Colonic mucosa (tissue), 4 donors: ENCODE measurements around the gene PJVK. TPM values are rescaled to one million over a fixed set of nuclear protein-coding genes. Genes with fewer than 3 reads are reported as not detected.

Experiments used
- DNase-seq: peaks from one replicate; pipeline ENCODE4 v3.0.0-alpha.2; 2020
- H3K27ac ChIP-seq: fragments of 200-600 bp; one replicate; pipeline ENCODE4 v1.8.0; 2021
- H3K27me3 ChIP-seq: fragments of 200-600 bp; one replicate; pipeline ENCODE4 v1.8.0; 2021
- H3K36me3 ChIP-seq: fragments of 200-600 bp; one replicate; pipeline ENCODE4 v1.8.0; 2021
- H3K4me1 ChIP-seq: fragments of 200-600 bp; one replicate; pipeline ENCODE4 v1.8.0; 2021; ENCODE audit warnings: mild to moderate bottlenecking
- H3K4me3 ChIP-seq: fragments of 200-600 bp; one replicate; pipeline ENCODE4 v1.8.0; 2021
- H3K9ac ChIP-seq, 2 donors: one replicate each; pipeline ENCODE4 v1.7.0; 2013; ENCODE audit warnings: control low read depth in 2 of 2, low read depth in 2 of 2, low read length in 2 of 2
- H3K9me3 ChIP-seq: fragments of 200-600 bp; one replicate; pipeline ENCODE4 v1.8.0; 2021
- intact Hi-C: fragments of 100-400 bp; cut with DNase I; formaldehyde crosslinking; loops from one replicate; pipeline ENCODE4 v1.14.1; 2022
- total RNA-seq, 2 donors: library from RNA; stranded (reverse); fragmentation: NEBNext Ultra II Directional in 1 of 2; extraction: Animal tissue kit (Norgen Biotek cat#: 25700) in 1 of 2; gene quantifications; one replicate each; pipeline ENCODE4 v1.2.1, GENCODE V29; 2021
- TF ChIP-seq, protein P1 (sequence below): fragments of 200-600 bp; IDR thresholded peaks from one replicate; pipeline ENCODE4 v1.8.0; 2022; ENCODE audit warnings: antibody characterized with exemption, mild to moderate bottlenecking
- donor health status: healthy.
- donor health status: DM: no; HTN: no; CAD: no.
- donor health status: DM: no; HTN: no; CAD: no.

The PJVK gene
- total RNA-seq, 2 donors from 2014 or later = 0.96 to 1.8 TPM

DNA sequence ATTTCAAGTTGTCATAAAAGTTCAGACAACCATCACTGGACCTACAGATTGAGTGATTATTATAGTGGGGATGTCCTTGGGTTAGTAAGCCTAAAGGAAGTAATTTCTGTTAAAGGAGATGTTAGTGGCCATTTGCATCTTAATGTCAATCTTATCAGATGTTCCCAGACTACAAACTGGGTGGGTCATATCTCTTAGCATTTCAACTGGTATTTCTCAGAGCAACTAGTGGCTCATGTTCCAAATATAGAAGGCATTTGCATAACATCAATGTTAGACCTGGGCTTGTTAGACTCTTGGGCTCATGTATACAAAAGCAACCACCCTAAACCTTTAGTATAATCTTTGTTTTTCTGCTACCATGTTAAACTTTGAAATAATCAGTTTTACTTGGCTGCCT is 47.0 kb downstream of the PJVK start:
- intact Hi-C loops = no loop called here
- H3K9me3 ChIP-seq = no peaks in the 10 kb centered on the region
- no peaks in the 10 kb centered on the region for H3K27me3 ChIP-seq
- H3K36me3 ChIP-seq = no peaks in the 10 kb centered on the region
- H3K4me3 ChIP-seq = no peak overlapping the region
- H3K4me1 ChIP-seq = no peaks in the 10 kb centered on the region
- H3K27ac ChIP-seq = no peak overlapping the region
- no peak for DNase-seq
- TF ChIP-seq, protein P1, sequence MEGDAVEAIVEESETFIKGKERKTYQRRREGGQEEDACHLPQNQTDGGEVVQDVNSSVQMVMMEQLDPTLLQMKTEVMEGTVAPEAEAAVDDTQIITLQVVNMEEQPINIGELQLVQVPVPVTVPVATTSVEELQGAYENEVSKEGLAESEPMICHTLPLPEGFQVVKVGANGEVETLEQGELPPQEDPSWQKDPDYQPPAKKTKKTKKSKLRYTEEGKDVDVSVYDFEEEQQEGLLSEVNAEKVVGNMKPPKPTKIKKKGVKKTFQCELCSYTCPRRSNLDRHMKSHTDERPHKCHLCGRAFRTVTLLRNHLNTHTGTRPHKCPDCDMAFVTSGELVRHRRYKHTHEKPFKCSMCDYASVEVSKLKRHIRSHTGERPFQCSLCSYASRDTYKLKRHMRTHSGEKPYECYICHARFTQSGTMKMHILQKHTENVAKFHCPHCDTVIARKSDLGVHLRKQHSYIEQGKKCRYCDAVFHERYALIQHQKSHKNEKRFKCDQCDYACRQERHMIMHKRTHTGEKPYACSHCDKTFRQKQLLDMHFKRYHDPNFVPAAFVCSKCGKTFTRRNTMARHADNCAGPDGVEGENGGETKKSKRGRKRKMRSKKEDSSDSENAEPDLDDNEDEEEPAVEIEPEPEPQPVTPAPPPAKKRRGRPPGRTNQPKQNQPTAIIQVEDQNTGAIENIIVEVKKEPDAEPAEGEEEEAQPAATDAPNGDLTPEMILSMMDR = no peak
- H3K9ac ChIP-seq = no peak overlapping the region

DNA sequence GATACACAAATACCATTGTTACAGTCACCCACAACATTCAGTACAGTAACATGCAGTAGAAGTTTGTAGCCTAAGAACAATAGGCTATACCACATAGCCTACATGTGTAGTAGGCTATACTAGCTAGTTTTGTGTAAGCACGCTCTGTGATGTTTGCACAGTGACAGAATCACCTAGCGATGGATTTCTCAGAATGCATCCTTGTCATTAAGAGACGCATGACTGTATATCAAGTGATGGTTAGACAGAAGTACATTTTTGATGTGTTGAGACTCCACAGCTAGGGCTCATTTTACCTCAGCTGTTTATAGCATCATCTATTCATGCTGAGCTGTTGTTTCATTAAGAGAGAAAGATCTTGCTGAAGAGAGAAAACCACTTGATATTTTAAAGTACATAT is 48.5 kb downstream of the PJVK start:
- H3K27me3 ChIP-seq = no peaks in the 10 kb centered on the region
- intact Hi-C loops = no loop called here
- no peaks in the 10 kb centered on the region for H3K4me1 ChIP-seq
- DNase-seq = no peak
- H3K9ac ChIP-seq = no peak overlapping the region
- TF ChIP-seq, protein P1 = no peak
- H3K27ac ChIP-seq = no peak overlapping the region
- H3K4me3 ChIP-seq = no peak overlapping the region
- no peaks in the 10 kb centered on the region for H3K9me3 ChIP-seq
- no peaks in the 10 kb centered on the region for H3K36me3 ChIP-seq

DNA sequence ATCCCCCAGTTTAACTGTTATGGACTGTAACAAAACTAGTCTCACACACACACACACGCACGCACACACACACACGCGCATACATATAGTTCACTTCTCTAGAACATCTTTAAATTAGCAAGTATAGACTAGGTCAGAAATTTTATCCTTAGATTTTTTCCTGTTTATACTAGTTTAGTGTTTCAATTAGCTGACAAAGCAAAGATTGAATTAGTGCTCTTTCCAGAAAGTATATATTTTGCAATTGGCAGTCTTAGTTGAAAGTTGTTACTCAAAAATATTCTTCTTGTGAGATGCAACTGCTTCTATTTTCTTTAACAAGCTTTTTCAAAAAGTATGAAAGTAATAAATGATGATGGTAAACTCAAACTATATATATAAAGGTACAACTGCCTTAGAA is 51.6 kb downstream of the PJVK start:
- TF ChIP-seq, protein P1 = no peak
- H3K4me1 ChIP-seq = no peaks in the 10 kb centered on the region
- intact Hi-C loops = no loop called here
- H3K27me3 ChIP-seq = no peaks in the 10 kb centered on the region
- no peak overlapping the region for H3K9ac ChIP-seq
- no peaks in the 10 kb centered on the region for H3K9me3 ChIP-seq
- H3K27ac ChIP-seq = no peak overlapping the region
- DNase-seq = no peak
- H3K36me3 ChIP-seq = no peaks in the 10 kb centered on the region
- no peak overlapping the region for H3K4me3 ChIP-seq

DNA sequence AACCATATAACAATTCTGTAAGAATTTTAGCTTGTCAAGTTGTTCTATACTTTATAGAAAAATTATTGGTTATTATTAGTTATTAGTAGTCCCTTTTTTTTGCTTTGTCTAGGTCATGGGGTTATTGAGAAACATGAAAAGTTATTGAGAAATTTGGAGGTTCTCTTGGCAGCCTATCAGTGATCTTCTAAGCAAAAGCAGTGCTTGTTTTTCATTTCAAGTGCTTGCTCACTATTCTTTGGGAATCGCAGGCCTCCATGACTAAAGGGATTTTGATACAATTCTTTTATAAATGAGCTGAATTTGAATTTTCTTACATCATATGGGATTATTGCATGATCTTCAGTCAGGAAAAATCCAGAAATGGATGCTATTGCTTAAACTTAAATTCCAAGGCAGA is 54.9 kb downstream of the PJVK start:
- intact Hi-C loops = no loop called here
- Histone ChIP-seq H3K4me1 (no peaks in the 10 kb centered on the region), H3K9me3 (no peaks in the 10 kb centered on the region), H3K27me3 (no peaks in the 10 kb centered on the region), H3K4me3 (no peak overlapping the region), H3K9ac (no peak overlapping the region), H3K36me3 (no peaks in the 10 kb centered on the region), H3K27ac (no peak overlapping the region)
- TF ChIP-seq, protein P1 = no peak
- DNase-seq = no peak

DNA sequence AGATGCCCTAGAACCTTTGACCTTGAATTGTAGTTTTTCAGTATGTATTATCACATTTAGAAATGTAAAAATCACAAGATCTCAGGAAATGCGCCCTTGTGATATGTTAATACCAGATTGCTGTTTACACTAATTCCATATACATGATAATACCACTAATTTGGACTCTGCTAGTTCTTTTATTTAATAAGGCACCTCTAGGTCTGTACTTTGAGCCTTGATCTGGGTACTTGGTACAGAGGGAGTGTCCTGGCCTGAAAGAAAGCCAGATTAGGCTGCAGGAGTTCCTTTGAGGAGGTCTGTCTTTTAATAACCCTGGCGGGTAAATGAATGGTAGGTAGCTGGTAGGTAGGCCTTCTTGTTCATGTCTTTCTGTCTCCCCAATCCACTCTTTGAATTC is 55.3 kb downstream of the PJVK start:
- Histone ChIP-seq H3K36me3 (no peaks in the 10 kb centered on the region), H3K27ac (no peak overlapping the region), H3K4me3 (no peak overlapping the region), H3K9me3 (no peaks in the 10 kb centered on the region), H3K27me3 (no peaks in the 10 kb centered on the region), H3K4me1 (no peaks in the 10 kb centered on the region), H3K9ac (no peak overlapping the region)
- no peak for DNase-seq
- TF ChIP-seq, protein P1 = no peak
- intact Hi-C loops = no loop called here

DNA sequence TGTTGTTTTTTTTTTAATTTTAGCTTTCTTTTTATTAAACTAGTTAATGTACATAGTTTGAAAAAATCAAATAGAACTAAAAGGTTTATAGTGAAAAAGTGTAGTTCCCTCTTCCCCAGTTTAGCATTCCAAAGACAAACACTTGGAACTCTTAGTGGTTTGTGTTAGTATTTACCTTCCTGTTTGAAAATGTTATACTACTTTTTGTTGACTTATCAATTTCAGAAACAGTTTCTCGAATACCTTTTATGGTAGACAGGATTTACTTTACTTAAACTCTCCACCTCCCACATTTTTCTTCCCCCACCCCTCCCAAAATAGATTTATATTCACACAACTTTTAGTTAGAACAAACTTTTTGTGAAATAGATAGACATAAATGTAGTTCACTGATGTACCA is 55.8 kb downstream of the PJVK start:
- no peak overlapping the region for H3K4me3 ChIP-seq
- H3K9ac ChIP-seq = no peak overlapping the region
- H3K27me3 ChIP-seq = no peaks in the 10 kb centered on the region
- no peak overlapping the region for H3K27ac ChIP-seq
- no peaks in the 10 kb centered on the region for H3K9me3 ChIP-seq
- no peaks in the 10 kb centered on the region for H3K4me1 ChIP-seq
- H3K36me3 ChIP-seq = no peaks in the 10 kb centered on the region
- intact Hi-C loops = no loop called here
- TF ChIP-seq, protein P1 = no peak
- DNase-seq = no peak
